Measurements from ENCODE around the gene GRID1. TPM values are rescaled to one million over a fixed set of nuclear protein-coding genes. Genes with fewer than 3 reads are reported as not detected.

Gene GRID1
- total RNA-seq, 1 experiment from 2014 or later: 5.6 TPM

DNA sequence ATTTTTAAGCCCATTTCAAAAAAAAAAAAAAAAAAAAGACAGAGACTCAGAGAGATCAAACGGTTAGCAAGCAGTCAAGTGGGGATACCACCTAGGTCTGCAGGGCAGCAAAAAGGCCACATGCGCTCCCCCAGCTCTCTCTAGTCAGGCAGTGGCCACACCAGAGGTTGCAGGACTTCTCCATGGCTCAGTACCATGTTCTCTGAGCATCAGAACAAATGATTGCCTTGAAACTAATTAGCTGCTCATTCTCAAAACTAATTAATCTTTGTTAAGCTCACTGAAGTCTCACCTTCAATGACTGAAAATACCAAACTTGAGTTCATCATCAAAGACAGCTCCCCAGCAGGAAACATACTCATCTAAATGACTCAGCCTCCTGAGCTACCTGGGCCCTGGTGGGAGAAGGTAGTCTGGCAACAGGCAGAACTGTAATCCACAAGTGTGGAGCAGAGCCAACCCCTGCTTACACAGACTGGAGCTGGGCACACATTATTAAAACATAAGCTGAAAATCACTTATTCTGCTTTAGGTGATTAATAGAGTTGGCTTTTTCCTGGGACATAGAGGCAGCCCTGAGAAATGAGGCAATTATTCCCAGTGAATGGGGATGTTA is 319.6 kb downstream of the GRID1 start:
- Histone ChIP-seq H3K4me1 (ENCODE audit: control insufficient read depth in 1 of 2, insufficient read depth in 2 of 2, low read length in 2 of 2) (peaks cover 10 to 35% of the 10 kb centered on the region in 2 experiments), H4K20me1 (ENCODE audit: insufficient read depth) (no peaks in the 10 kb centered on the region; the same call in 1 of the 2 replicates), H3K79me2 (ENCODE audit: insufficient read depth, low read length) (no peaks in the 10 kb centered on the region), H3K9ac (ENCODE audit: low read length) (no peak overlapping the region), H3K27ac (ENCODE audit: low read depth, low read length) (peak overlapping the region; percentile 19; the same call in 1 of the 2 replicates), H2AFZ (ENCODE audit: low read depth, low read length, poor library complexity, severe bottlenecking) (no peak overlapping the region), H3K36me3 (ENCODE audit: control insufficient read depth in 1 of 2, insufficient read depth in 2 of 2, low read length in 2 of 2) (no peaks in the 10 kb centered on the region), H3K9me3 (ENCODE audit: control insufficient read depth in 1 of 2, insufficient read depth in 1 of 2, low read depth in 1 of 2, low read length in 2 of 2) (no peaks in the 10 kb centered on the region), H3K4me2 (ENCODE audit: low read length) (peak overlapping the region; percentile 61), H3K9me2 (ENCODE audit: insufficient read depth) (no peaks in the 10 kb centered on the region), H3K4me3 (replicated peaks in 1 of 2; ENCODE audit: low read depth in 1 of 2, low read length in 2 of 2) (no peak overlapping the region), H3K27me3 (ENCODE audit: insufficient read depth, low read length) (no peaks in the 10 kb centered on the region)
- intact Hi-C loops (cut with micrococcal nuclease): no loop called here
- ChIA-PET POLR2A (no interaction called here), CTCF (no interaction called here), RAD21 (ENCODE audit: low non-redundant PET in 1 of 2, low total read pairs in 2 of 2, uncharacterized antibody in 2 of 2, unreplicated experiment in 2 of 2) (no interaction called here)
- no TSS peak for BruUV-seq (replicated peaks)
- DNase-seq (ENCODE audit: low read depth, low spot score): peak; percentile 32
- peak; percentile 94 for ATAC-seq
- TF ChIP-seq ELF1 (IDR thresholded peaks at IDR 0.05; ENCODE audit: borderline replicate concordance, low read depth) (no peak), EGR1 (IDR thresholded peaks at IDR 0.05; ENCODE audit: low read depth) (no peak), ZFX (IDR thresholded peaks at IDR 0.05) (no peak), CBX3 (IDR thresholded peaks at IDR 0.05; ENCODE audit: low read depth) (peak; percentile 41; the same call in 1 of the 2 replicates), YY1 (IDR thresholded peaks at IDR 0.05; ENCODE audit: extremely low read depth, insufficient replicate concordance, low read depth, low read length) (no peak), EZH2phosphoT487 (IDR thresholded peaks at IDR 0.05; ENCODE audit: borderline replicate concordance) (no peak), POLR2A (IDR thresholded peaks at IDR 0.05; ENCODE audit: borderline replicate concordance, extremely low read depth, insufficient read depth, insufficient read length) (no peak), ZNF274 (IDR thresholded peaks at IDR 0.05; ENCODE audit: low read depth, low read length) (no peak), CEBPB (IDR thresholded peaks at IDR 0.05; ENCODE audit: low read depth) (0 out of 2 replicates have a peak, but pooled peaks have one; percentile 14), POLR2AphosphoS5 (IDR thresholded peaks at IDR 0.05; ENCODE audit: low read depth, low read length) (no peak), SP1 (IDR thresholded peaks at IDR 0.05; ENCODE audit: low read depth) (no peak; the same call in 1 of the 2 replicates), FOSL1 (IDR thresholded peaks at IDR 0.05; ENCODE audit: low read depth) (peak; percentile 72), SRF (IDR thresholded peaks at IDR 0.05; ENCODE audit: low read depth) (no peak), EZH2 (IDR thresholded peaks at IDR 0.05) (no peak), SIN3A (IDR thresholded peaks at IDR 0.05; ENCODE audit: low read depth) (no peak)
- TF ChIP-seq, protein P1, sequence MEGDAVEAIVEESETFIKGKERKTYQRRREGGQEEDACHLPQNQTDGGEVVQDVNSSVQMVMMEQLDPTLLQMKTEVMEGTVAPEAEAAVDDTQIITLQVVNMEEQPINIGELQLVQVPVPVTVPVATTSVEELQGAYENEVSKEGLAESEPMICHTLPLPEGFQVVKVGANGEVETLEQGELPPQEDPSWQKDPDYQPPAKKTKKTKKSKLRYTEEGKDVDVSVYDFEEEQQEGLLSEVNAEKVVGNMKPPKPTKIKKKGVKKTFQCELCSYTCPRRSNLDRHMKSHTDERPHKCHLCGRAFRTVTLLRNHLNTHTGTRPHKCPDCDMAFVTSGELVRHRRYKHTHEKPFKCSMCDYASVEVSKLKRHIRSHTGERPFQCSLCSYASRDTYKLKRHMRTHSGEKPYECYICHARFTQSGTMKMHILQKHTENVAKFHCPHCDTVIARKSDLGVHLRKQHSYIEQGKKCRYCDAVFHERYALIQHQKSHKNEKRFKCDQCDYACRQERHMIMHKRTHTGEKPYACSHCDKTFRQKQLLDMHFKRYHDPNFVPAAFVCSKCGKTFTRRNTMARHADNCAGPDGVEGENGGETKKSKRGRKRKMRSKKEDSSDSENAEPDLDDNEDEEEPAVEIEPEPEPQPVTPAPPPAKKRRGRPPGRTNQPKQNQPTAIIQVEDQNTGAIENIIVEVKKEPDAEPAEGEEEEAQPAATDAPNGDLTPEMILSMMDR (IDR thresholded peaks at IDR 0.05 in 2 of 3, conservative IDR thresholded peaks at IDR 0.05 in 1 of 3; ENCODE audit: borderline replicate concordance in 1 of 3, insufficient read depth in 1 of 3, low read depth in 2 of 3, low read length in 2 of 3): no peak
- TF ChIP-seq, protein P2, sequence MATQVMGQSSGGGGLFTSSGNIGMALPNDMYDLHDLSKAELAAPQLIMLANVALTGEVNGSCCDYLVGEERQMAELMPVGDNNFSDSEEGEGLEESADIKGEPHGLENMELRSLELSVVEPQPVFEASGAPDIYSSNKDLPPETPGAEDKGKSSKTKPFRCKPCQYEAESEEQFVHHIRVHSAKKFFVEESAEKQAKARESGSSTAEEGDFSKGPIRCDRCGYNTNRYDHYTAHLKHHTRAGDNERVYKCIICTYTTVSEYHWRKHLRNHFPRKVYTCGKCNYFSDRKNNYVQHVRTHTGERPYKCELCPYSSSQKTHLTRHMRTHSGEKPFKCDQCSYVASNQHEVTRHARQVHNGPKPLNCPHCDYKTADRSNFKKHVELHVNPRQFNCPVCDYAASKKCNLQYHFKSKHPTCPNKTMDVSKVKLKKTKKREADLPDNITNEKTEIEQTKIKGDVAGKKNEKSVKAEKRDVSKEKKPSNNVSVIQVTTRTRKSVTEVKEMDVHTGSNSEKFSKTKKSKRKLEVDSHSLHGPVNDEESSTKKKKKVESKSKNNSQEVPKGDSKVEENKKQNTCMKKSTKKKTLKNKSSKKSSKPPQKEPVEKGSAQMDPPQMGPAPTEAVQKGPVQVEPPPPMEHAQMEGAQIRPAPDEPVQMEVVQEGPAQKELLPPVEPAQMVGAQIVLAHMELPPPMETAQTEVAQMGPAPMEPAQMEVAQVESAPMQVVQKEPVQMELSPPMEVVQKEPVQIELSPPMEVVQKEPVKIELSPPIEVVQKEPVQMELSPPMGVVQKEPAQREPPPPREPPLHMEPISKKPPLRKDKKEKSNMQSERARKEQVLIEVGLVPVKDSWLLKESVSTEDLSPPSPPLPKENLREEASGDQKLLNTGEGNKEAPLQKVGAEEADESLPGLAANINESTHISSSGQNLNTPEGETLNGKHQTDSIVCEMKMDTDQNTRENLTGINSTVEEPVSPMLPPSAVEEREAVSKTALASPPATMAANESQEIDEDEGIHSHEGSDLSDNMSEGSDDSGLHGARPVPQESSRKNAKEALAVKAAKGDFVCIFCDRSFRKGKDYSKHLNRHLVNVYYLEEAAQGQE (IDR thresholded peaks at IDR 0.05; ENCODE audit: low read depth): no peak
- TF ChIP-seq, protein P3, sequence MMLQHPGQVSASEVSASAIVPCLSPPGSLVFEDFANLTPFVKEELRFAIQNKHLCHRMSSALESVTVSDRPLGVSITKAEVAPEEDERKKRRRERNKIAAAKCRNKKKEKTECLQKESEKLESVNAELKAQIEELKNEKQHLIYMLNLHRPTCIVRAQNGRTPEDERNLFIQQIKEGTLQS (IDR thresholded peaks at IDR 0.05): no peak
- TF ChIP-seq, protein P4, sequence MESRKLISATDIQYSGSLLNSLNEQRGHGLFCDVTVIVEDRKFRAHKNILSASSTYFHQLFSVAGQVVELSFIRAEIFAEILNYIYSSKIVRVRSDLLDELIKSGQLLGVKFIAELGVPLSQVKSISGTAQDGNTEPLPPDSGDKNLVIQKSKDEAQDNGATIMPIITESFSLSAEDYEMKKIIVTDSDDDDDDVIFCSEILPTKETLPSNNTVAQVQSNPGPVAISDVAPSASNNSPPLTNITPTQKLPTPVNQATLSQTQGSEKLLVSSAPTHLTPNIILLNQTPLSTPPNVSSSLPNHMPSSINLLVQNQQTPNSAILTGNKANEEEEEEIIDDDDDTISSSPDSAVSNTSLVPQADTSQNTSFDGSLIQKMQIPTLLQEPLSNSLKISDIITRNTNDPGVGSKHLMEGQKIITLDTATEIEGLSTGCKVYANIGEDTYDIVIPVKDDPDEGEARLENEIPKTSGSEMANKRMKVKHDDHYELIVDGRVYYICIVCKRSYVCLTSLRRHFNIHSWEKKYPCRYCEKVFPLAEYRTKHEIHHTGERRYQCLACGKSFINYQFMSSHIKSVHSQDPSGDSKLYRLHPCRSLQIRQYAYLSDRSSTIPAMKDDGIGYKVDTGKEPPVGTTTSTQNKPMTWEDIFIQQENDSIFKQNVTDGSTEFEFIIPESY (IDR thresholded peaks at IDR 0.05; ENCODE audit: extremely low read depth, insufficient replicate concordance, low read length): no peak
- TF ChIP-seq, protein P5, sequence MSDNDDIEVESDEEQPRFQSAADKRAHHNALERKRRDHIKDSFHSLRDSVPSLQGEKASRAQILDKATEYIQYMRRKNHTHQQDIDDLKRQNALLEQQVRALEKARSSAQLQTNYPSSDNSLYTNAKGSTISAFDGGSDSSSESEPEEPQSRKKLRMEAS (IDR thresholded peaks at IDR 0.05): no peak; the same call in 1 of the 2 replicates

Data from HCT116 (cell line).